GM21723 (cell line): ENCODE measurements around the gene ASCC2.
"Not testable (repeated sequence)": the region's sequence is repeated elsewhere in the genome, so short reads cannot be mapped to it uniquely, and the experiment has no call there.

Experiments
- ATAC-seq: cut with Tn5 transposase; IDR thresholded peaks from one replicate; pipeline ENCODE4 v1.9.1; 2021; ENCODE audit warnings: mild to moderate bottlenecking, moderate library complexity; ENCODE audit not compliant: unreplicated experiment

Gene ASCC2

DNA sequence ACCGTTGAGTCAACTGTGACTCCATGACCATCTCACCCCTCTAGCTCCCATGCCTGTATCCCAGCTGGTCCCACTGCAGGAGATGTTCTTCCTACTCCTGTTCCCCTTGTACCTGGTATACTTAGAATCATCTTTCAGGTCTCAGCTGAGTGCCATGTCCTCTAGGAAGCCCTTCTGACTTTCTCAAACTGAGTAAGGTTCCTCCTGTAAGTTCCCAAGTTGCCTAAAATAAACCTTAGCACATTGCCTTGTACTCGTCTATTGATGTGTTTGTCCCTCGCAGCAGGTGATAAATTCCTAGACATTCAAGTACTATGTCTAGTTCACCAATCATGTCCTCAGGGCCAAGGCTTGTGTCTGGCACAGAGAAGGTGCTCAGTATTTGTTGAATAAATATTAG lies 18.4 kb upstream of the ASCC2 start:
- no peak for ATAC-seq

DNA sequence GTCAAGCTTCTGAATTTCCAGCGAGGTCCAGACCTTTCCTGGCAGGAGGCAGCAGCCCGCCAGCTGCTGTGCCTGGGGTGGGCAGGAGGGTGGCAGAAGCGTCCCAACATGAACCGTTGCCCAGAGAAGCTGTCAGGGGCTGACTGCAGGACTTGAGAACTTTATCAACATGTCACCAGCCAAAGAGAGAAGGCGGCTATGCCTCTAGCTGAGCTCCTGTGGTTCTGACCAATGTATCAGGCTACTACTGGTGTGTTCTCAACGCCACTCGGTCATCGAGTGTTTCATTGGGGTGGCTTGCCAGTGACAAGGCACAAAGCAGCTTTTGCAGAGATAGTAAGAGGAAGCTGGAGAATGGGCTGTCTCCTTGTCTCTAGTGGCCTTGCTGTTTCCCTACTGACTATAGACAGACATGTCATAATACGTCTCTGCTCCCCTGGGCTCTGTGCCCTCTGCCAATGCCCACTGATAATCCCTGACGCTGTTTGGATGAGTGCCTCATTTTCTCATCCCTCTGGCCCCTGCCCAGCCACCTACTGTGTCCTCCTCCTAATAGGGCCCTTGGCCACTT lies 17.6 kb upstream of the ASCC2 start:
- no peak for ATAC-seq

DNA sequence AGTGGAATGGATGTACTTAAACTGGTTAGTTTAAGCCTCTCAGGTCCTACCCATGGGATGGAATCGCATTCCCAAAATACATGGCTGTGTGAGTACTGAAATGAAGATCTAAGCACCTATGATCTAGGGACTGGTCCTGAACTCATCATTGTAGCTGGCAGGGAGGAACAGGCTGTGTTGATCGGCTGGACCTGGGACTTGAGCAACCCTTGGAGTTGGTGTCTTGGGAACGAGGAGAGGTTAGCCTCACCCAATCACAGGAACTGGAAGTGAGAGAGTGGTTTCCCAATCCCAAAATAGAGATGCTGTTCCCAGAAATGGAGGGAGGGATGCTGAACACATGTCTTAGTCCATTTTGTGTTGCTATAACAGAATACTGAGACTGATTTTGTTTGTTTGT lies 16.4 kb upstream of the ASCC2 start:
- ATAC-seq = no peak

DNA sequence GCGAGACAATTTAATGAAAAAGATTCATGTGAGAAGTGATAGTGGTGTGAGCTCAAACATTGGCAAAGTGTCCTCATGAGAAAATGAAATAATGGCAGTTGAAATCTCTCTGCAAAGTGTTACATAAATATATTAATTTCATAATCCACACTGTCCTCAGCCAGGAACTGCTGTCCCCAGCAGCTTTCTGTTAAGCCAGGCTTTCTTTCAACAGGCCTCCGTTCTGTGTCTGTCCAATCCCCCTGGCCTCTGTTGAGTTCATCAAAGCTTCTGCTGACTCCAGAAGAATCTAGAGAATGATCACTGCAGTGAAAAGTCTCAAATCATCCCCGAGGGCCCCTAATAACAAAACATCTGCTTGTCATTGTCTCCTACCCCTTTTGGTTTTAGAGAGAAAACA lies 10.0 kb upstream of the ASCC2 start:
- ATAC-seq = no peak

- no peak for ATAC-seq
These were observed 8.2 kb upstream of the ASCC2 start for GRCh38 chr22:29846290-29846689.

- no peak for ATAC-seq
These were observed 4.7 kb upstream of the ASCC2 start for GRCh38 chr22:29842740-29843139.

GRCh38 chr22:29842172-29842571 lies 4.1 kb upstream of the ASCC2 start:
- no peak for ATAC-seq

GRCh38 chr22:29840498-29840897 lies 2.4 kb upstream of the ASCC2 start:
- ATAC-seq = no peak

GRCh38 chr22:29839039-29839438 lies 965 bp upstream of the ASCC2 start:
- no peak for ATAC-seq

DNA sequence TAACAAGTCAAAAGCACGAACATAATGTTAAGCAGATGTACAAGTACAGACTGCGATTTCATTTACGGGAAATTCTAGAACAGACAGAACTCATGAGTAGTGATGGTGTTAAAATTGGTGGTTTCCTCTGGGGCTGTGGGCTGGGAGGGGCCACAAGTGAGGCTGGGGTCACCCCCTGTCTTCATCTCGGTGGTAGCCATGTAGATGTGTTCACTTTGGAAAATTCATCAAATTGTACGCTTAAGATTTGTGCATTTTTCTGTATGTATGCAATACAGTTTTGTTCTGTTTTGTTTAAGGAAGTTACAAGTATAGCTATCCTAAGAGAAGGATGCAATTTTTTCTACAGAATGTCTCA lies 504 bp upstream of the ASCC2 start:
- ATAC-seq = peak; percentile 6

GRCh38 chr22:29836791-29837370 lies 1.2 kb downstream of the ASCC2 start:
- not testable (repeated sequence) for ATAC-seq

DNA sequence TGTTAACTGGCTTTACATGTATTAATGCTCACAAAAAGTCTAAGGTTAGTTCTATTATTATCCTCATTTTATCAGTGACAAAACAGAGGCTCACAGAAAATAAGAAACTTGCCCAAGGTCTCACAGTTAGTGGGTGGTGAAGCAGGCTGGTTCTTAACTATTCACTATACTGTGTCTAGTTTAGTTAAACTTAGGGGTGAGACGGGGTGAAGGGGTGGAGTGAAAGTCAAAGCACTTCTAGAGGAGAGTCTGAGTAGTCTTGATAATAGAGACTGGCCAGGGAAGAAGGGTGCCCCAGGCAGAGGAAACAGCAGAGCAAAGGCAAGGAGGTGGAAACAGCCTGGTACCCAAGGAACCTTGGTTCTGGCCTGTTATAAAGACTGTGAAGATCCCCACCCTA lies 4.0 kb downstream of the ASCC2 start:
- ATAC-seq = no peak

DNA sequence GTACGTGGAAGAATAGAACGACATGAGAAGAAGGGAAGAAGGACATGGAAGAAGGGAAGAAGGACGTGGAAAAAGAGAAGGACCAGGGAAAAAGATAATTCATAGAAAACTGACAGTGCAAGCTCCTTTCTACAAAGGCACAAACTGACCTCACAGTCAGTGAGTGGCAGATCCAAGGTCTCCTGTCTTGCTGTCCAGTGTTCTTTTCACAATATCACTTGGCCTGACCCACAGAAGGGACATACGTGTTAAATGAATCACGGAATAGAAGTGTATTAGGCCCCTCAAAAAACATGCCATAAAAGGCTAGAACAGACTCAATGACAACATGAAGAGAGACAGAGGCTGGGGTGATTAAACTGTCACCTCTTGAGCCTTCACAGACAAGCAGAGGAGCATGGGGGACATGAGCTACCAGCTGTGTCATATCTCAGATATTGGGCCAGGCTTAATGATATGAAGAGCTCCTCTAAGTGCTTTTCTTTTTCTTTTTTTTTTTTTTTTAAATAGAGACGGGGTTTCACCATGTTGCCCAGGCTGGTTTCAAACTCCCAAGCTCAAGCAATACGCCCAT lies 4.6 kb downstream of the ASCC2 start:
- ATAC-seq = no peak

- ATAC-seq = no peak
These were observed 6.1 kb downstream of the ASCC2 start for GRCh38 chr22:29831958-29832357.

DNA sequence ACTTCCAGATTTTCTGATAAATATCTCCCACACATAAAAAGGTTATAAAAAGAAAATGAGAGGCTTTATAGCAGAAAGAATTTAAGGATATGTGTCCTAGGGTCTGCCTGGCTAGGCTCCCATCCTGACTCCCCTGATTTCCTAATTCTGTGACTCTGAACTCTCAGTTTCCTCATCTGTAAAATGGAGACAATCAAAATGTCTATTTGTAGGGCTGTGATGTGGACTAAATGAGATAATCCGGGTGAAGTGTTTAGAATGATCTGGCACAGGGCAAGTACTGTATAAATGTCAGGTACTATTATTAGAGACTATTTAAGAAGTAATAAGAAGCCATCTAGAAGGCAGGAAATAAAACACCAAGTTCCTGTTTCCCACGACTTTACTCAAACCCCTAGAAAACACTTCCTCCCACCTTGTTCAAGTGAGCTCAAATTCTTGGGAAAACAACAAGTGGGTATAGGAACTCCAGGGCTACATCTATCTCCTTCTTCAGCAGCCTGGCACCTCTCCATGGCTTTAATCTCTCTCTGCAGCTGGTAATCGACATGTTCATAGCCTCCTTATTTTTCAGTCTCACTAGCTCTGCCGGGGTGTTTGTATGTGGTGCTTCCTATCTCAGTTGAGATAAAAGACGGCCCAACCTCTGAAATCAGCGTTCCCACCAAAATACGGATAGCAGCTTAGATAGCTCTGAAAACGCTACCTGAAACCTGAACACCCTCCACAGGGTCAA lies 6.7 kb downstream of the ASCC2 start:
- ATAC-seq = no peak

GRCh38 chr22:29830585-29830984 lies 7.5 kb downstream of the ASCC2 start:
- ATAC-seq = no peak

DNA sequence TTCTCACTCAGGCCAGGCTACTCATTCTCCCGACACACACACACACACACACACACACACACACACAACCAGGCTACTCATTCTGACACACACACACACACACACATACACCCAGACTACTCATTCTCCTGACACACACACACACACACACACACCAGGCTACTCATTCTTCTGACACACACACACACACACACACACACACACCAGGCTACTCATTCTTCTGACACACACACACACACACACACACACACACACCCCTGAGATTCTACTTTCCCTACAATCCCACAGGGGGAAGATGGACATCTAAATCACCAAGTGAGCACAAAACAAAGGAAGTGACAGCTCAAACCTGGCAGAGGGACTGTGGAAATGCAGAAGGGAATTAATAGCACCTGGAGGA lies 10.3 kb downstream of the ASCC2 start:
- ATAC-seq = not testable (repeated sequence)

- ATAC-seq = no peak
These were observed 11.0 kb downstream of the ASCC2 start for GRCh38 chr22:29827091-29827490.

GRCh38 chr22:29825578-29825977 lies 12.5 kb downstream of the ASCC2 start:
- no peak for ATAC-seq

- no peak for ATAC-seq
These were observed 13.4 kb downstream of the ASCC2 start for GRCh38 chr22:29824677-29825076.

DNA sequence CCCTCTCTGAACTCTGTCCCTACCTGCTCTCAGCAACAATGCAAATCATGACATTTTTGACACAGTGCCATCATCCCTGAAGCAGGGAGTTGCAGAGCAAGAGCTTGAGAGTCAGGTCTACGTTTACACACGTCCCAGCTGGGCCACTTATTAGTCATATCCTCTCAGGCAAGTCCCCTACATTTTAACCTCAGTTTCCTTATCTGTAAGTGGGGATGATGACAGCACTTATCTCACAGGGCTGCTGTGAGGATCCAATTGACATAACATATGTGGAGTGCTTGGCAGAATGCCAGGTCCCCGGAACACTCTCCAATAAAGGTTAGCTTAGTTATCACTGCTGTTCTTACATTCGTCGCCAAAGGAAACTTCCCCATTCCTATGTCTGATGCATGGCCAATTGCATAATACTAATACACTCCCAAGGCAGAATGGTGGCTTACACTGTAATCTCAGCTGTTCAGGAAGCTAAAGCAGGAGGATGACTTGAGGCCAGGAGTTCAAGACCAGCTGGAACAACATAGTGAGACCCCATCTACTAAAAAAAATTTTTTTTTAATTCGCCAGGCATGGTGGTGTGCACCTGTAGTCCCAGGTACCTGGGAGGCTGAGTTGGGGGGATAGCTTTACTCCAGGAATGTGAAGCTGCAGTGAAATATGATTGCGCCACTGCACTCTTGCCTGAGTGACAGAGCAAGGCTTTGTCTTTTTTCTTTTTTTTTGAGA lies 16.6 kb downstream of the ASCC2 start:
- peak; percentile 92 for ATAC-seq

- no peak for ATAC-seq
These were observed 17.1 kb downstream of the ASCC2 start for GRCh38 chr22:29820961-29821290.
